Neural cell (in vitro differentiated cells): ENCODE data around the gene CYTH3. TPM values are rescaled to one million over a fixed set of nuclear protein-coding genes. Genes with fewer than 3 reads are reported as not detected.

Source experiments
- H2AFZ ChIP-seq: fragments of 200-600, 300-800 bp; sonication (generic), shearing (Covaris generic); 2 replicates; pipeline ENCODE4 v1.6.0; 2014; ENCODE audit warnings: low read depth, mild to moderate bottlenecking, antibody characterized with exemption, low read length, moderate library complexity
- H3F3A ChIP-seq: fragments of 200-600 bp; shearing (Covaris generic); 2 replicates; pipeline ENCODE4 v1.6.1; 2016; ENCODE audit warnings: mild to moderate bottlenecking, moderate library complexity, mixed read lengths, antibody characterized with exemption, low read length; ENCODE audit not compliant: insufficient read depth, poor library complexity, severe bottlenecking
- H3K27ac ChIP-seq: fragments of 200-600, 300-800 bp; sonication (generic), shearing (Covaris generic); 2 replicates; pipeline ENCODE4 v1.5.1; 2014; ENCODE audit warnings: mild to moderate bottlenecking, low read length, moderate library complexity
- H3K27me3 ChIP-seq: fragments of 300-800, 200-600 bp; sonication (generic), shearing (Covaris generic); 2 replicates; pipeline ENCODE4 v1.6.0; 2014; ENCODE audit warnings: mild to moderate bottlenecking, low read depth, low read length, moderate library complexity; ENCODE audit not compliant: insufficient read depth
- H3K36me3 ChIP-seq: fragments of 300-800, 200-600 bp; sonication (generic), shearing (Covaris generic); 2 replicates; pipeline ENCODE4 v1.5.1; 2014; ENCODE audit warnings: mild to moderate bottlenecking, antibody characterized with exemption, low read length, moderate library complexity; ENCODE audit not compliant: insufficient read depth
- H3K4me2 ChIP-seq: fragments of 300-800, 200-600 bp; sonication (generic), shearing (Covaris generic); 2 replicates; pipeline ENCODE4 v1.6.0; 2014; ENCODE audit warnings: mild to moderate bottlenecking, low read length
- H3K4me3 ChIP-seq: fragments of 300-800, 200-600 bp; sonication (generic), shearing (Covaris generic); 2 replicates; pipeline ENCODE4 v1.5.1; 2014; ENCODE audit warnings: mild to moderate bottlenecking, low read length, moderate library complexity
- H3K79me2 ChIP-seq: fragments of 200-600 bp; shearing (Covaris generic); replicated peaks from 2 replicates; pipeline ENCODE4 v1.6.0; 2014; ENCODE audit warnings: mild to moderate bottlenecking, low read length, moderate library complexity; ENCODE audit not compliant: insufficient read depth
- H3K9ac ChIP-seq: fragments of 300-800, 200-600 bp; sonication (generic), shearing (Covaris generic); 2 replicates; pipeline ENCODE4 v1.6.1; 2016; ENCODE audit warnings: mild to moderate bottlenecking, low read length, mixed read lengths
- H3K9me2 ChIP-seq: fragments of 200-600 bp; shearing (Covaris generic); 2 replicates; pipeline ENCODE4 v1.6.1; 2016; ENCODE audit warnings: mild to moderate bottlenecking, low read length, mixed read lengths; ENCODE audit not compliant: insufficient read depth
- H3K9me3 ChIP-seq: fragments of 200-600, 300-800 bp; sonication (generic), shearing (Covaris generic); 2 replicates; pipeline ENCODE4 v1.6.1; 2016; ENCODE audit warnings: mild to moderate bottlenecking, mixed run types, low read length, moderate library complexity, mixed read lengths
- H4K20me1 ChIP-seq: fragments of 200-600 bp; shearing (Covaris generic); 2 replicates; pipeline ENCODE4 v1.6.1; 2016; ENCODE audit warnings: mild to moderate bottlenecking, mixed run types; ENCODE audit not compliant: insufficient read depth
- EP300 ChIP-seq: fragments of 450-650 bp; conservative IDR thresholded peaks from 2 replicates; pipeline ENCODE4 v1.6.1; 2014; ENCODE audit warnings: antibody characterized with exemption, mild to moderate bottlenecking, moderate library complexity; ENCODE audit not compliant: poor library complexity, severe bottlenecking
- EZH2 ChIP-seq: fragments of 200-600, 300-800 bp; shearing (Covaris generic), sonication (generic); IDR thresholded peaks from 2 replicates; pipeline ENCODE4 v1.6.1; 2014; ENCODE audit warnings: antibody characterized with exemption, low read length, borderline replicate concordance, mild to moderate bottlenecking; ENCODE audit not compliant: insufficient read depth, poor library complexity, severe bottlenecking
- MXI1 ChIP-seq: fragments of 450-650 bp; conservative IDR thresholded peaks from 2 replicates; pipeline ENCODE4 v1.6.1; 2014; ENCODE audit warnings: antibody characterized with exemption, mild to moderate bottlenecking; ENCODE audit not compliant: poor library complexity, severe bottlenecking
- POLR2AphosphoS5 ChIP-seq: IDR thresholded peaks from 2 replicates; pipeline ENCODE4 v1.6.1; 2012
- RAD21 ChIP-seq: fragments of 450-650 bp; conservative IDR thresholded peaks from 2 replicates; pipeline ENCODE4 v1.6.1; 2014; ENCODE audit warnings: antibody characterized with exemption, mild to moderate bottlenecking, moderate library complexity
- SMC3 ChIP-seq: fragments of 450-650 bp; conservative IDR thresholded peaks from 2 replicates; pipeline ENCODE4 v1.6.1; 2014; ENCODE audit warnings: antibody characterized with exemption, mild to moderate bottlenecking, moderate library complexity; ENCODE audit not compliant: poor library complexity
- TAF1 ChIP-seq: IDR thresholded peaks from 2 replicates; pipeline ENCODE4 v1.6.1; 2012; ENCODE audit warnings: low read depth
- polyA plus RNA-seq: library from polyadenylated mRNA; depleted of rRNA; stranded (reverse); fragments of >200 nt; gene quantifications from 2 replicates; pipeline ENCODE4 v1.2.3, GENCODE V29; 2014
- TF ChIP-seq, protein P1 (sequence below): IDR thresholded peaks from 2 replicates; pipeline ENCODE4 v1.6.1; 2012; ENCODE audit warnings: borderline replicate concordance
- TF ChIP-seq, protein P2 (sequence below): fragments of 450-650 bp; IDR thresholded peaks from 2 replicates; pipeline ENCODE4 v1.5.1; 2014; ENCODE audit warnings: antibody characterized with exemption, mild to moderate bottlenecking, moderate library complexity; ENCODE audit not compliant: poor library complexity, severe bottlenecking

CYTH3 gene
- polyA plus RNA-seq, 1 donor from 2014 or later: 33.9 TPM

DNA sequence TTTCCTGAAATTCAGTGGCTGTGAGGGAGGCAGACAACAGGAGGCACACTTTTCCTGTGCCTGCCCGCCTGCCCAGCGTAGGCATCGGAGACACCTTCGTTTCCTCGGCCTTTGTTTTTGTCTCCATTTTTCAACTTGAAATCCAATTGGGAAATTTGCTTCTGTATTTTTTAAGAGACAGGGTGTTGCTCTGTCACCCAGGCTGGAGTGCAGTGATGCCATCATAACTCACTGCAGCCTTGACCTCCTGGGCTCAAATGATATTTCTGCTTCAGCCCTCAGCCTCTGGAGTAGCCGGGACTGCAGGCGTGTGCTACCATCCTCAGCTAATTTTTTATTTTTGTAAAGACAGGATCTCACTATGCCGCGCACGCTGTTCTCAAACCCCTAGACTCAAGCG, 116.8 kb downstream of the CYTH3 start:
- peaks cover 14% of the 10 kb centered on the region for H3K36me3 ChIP-seq
- no peak for TF ChIP-seq EZH2
- TF ChIP-seq, protein P1, sequence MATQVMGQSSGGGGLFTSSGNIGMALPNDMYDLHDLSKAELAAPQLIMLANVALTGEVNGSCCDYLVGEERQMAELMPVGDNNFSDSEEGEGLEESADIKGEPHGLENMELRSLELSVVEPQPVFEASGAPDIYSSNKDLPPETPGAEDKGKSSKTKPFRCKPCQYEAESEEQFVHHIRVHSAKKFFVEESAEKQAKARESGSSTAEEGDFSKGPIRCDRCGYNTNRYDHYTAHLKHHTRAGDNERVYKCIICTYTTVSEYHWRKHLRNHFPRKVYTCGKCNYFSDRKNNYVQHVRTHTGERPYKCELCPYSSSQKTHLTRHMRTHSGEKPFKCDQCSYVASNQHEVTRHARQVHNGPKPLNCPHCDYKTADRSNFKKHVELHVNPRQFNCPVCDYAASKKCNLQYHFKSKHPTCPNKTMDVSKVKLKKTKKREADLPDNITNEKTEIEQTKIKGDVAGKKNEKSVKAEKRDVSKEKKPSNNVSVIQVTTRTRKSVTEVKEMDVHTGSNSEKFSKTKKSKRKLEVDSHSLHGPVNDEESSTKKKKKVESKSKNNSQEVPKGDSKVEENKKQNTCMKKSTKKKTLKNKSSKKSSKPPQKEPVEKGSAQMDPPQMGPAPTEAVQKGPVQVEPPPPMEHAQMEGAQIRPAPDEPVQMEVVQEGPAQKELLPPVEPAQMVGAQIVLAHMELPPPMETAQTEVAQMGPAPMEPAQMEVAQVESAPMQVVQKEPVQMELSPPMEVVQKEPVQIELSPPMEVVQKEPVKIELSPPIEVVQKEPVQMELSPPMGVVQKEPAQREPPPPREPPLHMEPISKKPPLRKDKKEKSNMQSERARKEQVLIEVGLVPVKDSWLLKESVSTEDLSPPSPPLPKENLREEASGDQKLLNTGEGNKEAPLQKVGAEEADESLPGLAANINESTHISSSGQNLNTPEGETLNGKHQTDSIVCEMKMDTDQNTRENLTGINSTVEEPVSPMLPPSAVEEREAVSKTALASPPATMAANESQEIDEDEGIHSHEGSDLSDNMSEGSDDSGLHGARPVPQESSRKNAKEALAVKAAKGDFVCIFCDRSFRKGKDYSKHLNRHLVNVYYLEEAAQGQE: no peak
- no peak for TF ChIP-seq MXI1
- TF ChIP-seq, protein P2, sequence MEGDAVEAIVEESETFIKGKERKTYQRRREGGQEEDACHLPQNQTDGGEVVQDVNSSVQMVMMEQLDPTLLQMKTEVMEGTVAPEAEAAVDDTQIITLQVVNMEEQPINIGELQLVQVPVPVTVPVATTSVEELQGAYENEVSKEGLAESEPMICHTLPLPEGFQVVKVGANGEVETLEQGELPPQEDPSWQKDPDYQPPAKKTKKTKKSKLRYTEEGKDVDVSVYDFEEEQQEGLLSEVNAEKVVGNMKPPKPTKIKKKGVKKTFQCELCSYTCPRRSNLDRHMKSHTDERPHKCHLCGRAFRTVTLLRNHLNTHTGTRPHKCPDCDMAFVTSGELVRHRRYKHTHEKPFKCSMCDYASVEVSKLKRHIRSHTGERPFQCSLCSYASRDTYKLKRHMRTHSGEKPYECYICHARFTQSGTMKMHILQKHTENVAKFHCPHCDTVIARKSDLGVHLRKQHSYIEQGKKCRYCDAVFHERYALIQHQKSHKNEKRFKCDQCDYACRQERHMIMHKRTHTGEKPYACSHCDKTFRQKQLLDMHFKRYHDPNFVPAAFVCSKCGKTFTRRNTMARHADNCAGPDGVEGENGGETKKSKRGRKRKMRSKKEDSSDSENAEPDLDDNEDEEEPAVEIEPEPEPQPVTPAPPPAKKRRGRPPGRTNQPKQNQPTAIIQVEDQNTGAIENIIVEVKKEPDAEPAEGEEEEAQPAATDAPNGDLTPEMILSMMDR: no peak
- TF ChIP-seq SMC3: no peak
- TF ChIP-seq EP300: no peak
- no peak for TF ChIP-seq TAF1
- TF ChIP-seq RAD21: no peak
- TF ChIP-seq POLR2AphosphoS5: no peak
- H3K4me2 ChIP-seq: no peak overlapping the region
- no peaks in the 10 kb centered on the region for H3K79me2 ChIP-seq
- H3K9me2 ChIP-seq: no peaks in the 10 kb centered on the region
- no peaks in the 10 kb centered on the region for H4K20me1 ChIP-seq
- no peak overlapping the region for H2AFZ ChIP-seq
- no peak overlapping the region for H3K27ac ChIP-seq
- H3K4me3 ChIP-seq: no peak overlapping the region
- no peaks in the 10 kb centered on the region for H3K9me3 ChIP-seq
- no peaks in the 10 kb centered on the region for H3F3A ChIP-seq
- no peaks in the 10 kb centered on the region for H3K27me3 ChIP-seq
- H3K9ac ChIP-seq: no peak overlapping the region

GRCh38 chr7:6154542-6155404, 117.7 kb downstream of the CYTH3 start:
- Histone ChIP-seq H3K9me3 (no peaks in the 10 kb centered on the region), H4K20me1 (no peaks in the 10 kb centered on the region), H3K27me3 (no peaks in the 10 kb centered on the region), H3K9ac (no peak overlapping the region), H3K27ac (no peak overlapping the region), H3K36me3 (peaks cover 16% of the 10 kb centered on the region), H3K4me3 (no peak overlapping the region), H2AFZ (no peak overlapping the region), H3K79me2 (no peaks in the 10 kb centered on the region), H3F3A (no peaks in the 10 kb centered on the region), H3K9me2 (no peaks in the 10 kb centered on the region), H3K4me2 (no peak overlapping the region)
- TF ChIP-seq MXI1 (no peak), SMC3 (no peak), EP300 (no peak), POLR2AphosphoS5 (no peak), TAF1 (no peak), RAD21 (no peak)
- TF ChIP-seq, protein P1: no peak
- TF ChIP-seq, protein P2: no peak
